ENCODE results near the gene SMARCD1. TPM values are rescaled to one million over a fixed set of nuclear protein-coding genes. Genes with fewer than 3 reads are reported as not detected.
"Not testable (repeated sequence)": the region's sequence is repeated elsewhere in the genome, so short reads cannot be mapped to it uniquely, and the experiment has no call there.

SMARCD1 gene
- total RNA-seq, 1 donor from 2014 or later, result 49.3 TPM

DNA sequence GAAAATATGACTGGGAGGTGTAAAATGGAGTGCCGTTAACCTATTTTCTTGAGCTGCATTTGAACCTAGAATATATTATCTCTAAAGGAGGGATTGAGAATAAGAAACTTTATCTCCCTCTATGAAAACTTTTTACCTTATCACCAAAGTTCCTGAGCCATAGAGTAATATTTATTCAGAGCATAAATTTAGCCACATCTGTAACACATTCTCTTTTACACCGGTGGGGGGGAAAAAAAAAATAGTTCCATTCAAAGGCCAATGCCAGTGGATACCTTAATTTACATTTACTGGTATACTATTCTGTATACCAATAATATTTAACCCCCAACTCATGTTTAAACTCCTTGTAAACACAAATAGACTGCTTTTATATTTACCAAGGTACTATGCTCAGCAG lies 60.3 kb downstream of the SMARCD1 start:
- DNase-seq, result no peak

DNA sequence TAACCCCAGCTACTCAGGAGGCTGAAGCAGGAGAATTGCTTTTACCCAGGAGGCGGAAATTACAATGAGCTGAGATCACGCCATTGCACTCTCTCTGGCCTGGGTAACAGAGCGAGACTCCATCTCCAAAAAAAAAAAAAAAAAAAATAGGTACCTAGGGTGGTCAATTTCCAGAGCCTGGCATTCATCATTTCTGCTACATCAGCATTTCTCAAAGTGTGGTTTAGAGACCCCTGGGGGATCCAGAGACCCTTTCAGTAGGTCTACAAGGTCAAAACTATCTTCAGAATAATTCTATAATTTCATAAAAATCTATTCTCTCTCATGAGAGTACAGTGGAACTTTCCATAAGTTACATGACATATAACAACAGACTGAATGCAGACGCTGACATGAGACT lies 62.1 kb downstream of the SMARCD1 start:
- DNase-seq, result no peak

DNA sequence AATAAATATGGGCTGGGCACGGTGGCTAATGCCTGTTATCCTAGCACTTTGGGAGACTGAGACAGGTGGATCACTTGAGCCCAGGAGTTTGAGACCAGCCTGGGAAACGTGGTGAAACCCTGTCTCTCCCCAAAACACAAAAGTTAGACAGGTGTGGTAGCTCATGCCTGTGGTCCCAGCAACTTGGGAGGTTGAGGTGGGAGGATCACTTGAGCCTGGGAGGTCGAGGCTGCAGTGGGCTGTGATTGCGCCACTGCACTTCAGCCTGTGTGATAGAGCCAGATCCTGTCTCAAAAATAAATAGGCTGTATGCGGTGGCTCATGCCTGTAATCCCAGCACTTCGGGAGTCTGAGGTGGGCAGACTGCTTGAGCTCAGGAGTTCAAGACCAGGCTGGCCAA lies 62.9 kb downstream of the SMARCD1 start:
- not testable (repeated sequence) for DNase-seq

DNA sequence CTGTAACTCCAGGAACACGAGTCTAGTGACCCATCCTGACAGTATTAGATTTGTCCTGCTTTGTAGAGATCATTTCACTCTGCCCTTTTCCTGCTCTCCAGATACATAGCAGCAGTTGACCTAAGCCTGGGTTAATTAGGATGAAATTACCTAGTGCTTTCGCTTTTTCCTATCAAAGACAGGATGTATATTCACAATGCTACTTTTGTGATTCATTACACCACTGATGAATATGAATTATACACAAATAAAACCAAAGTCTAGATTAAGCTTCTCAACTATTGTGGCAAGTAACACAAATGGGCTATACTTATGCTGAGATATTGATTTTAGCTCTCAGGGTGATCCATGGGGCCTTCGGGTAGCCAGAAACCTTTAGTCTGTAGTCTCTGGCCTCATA lies 64.2 kb downstream of the SMARCD1 start:
- no peak for DNase-seq

Other genes with a start within 250 kb of the SMARCD1 start
- 7.2 TPM for gene BCDIN3D, start 242.2 kb upstream of the SMARCD1 start, total RNA-seq
- gene FAIM2, start 181.4 kb upstream of the SMARCD1 start, total RNA-seq, result 22.3 TPM
- gene AQP2, start 134.6 kb upstream of the SMARCD1 start, total RNA-seq, result not detected
- 0.62 TPM for gene AQP5, start 123.5 kb upstream of the SMARCD1 start, total RNA-seq
- gene AQP6, start 112.4 kb upstream of the SMARCD1 start, total RNA-seq, result 0.62 TPM
- gene RACGAP1, start 59.8 kb upstream of the SMARCD1 start, total RNA-seq, result 22.0 TPM
- gene ASIC1, start 27.7 kb upstream of the SMARCD1 start, total RNA-seq, result 16.2 TPM
- 14.2 TPM for gene GPD1, start 18.7 kb downstream of the SMARCD1 start, total RNA-seq
- gene COX14, start 26.9 kb downstream of the SMARCD1 start, total RNA-seq, result 11.1 TPM
- gene CERS5, start 82.0 kb downstream of the SMARCD1 start, total RNA-seq, result 115 TPM
- 19.7 TPM for gene LIMA1, start 198.2 kb downstream of the SMARCD1 start, total RNA-seq

All from occipital lobe (tissue), 2 donors.